ENCODE results near the gene GFPT2.

DNA sequence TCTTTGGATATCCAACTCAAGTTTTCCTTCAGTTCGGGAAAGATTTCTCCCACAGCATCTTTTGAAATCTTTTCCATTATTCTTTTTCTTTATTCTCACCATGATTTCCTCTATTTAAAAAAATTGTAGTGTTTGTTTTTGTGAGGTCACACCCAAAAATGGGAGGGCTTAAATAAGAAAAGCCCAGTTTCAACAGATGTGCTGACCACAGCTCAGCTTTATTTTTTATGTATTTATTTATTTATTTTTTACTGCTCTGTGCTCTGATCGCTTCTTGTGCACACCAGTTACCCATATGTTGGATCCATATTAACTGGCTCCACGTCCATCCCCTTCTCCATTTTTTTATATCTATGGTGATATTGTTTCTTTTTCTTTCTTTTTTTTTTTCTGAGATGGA is 20.3 kb downstream of the GFPT2 start:
- TF ChIP-seq, protein P1, sequence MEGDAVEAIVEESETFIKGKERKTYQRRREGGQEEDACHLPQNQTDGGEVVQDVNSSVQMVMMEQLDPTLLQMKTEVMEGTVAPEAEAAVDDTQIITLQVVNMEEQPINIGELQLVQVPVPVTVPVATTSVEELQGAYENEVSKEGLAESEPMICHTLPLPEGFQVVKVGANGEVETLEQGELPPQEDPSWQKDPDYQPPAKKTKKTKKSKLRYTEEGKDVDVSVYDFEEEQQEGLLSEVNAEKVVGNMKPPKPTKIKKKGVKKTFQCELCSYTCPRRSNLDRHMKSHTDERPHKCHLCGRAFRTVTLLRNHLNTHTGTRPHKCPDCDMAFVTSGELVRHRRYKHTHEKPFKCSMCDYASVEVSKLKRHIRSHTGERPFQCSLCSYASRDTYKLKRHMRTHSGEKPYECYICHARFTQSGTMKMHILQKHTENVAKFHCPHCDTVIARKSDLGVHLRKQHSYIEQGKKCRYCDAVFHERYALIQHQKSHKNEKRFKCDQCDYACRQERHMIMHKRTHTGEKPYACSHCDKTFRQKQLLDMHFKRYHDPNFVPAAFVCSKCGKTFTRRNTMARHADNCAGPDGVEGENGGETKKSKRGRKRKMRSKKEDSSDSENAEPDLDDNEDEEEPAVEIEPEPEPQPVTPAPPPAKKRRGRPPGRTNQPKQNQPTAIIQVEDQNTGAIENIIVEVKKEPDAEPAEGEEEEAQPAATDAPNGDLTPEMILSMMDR (IDR thresholded peaks at IDR 0.05) = no peak
- TF ChIP-seq POLR2A (IDR thresholded peaks at IDR 0.05) = no peak
